HepG2 (cell line): ENCODE measurements around the gene NDE1. TPM values are rescaled to one million over a fixed set of nuclear protein-coding genes. Genes with fewer than 3 reads are reported as not detected.

ENCODE experiments used
- ATAC-seq: fragments of 200-7000 bp; cut with Tn5 transposase; 3 replicates; pipeline ENCODE4 v1.9.1; 2020; ENCODE audit warnings: mild to moderate bottlenecking, moderate library complexity
- BruUV-seq: library from RNA; stranded (reverse); fragments of 400-500 nt; replicated peaks from 2 replicates; lab custom pipeline; 2021; lab: Mats Ljungman, UMichigan
- CTCF ChIA-PET: fragments of 300-600 bp; formaldehyde crosslinking; extraction: SDS; loops from one replicate; lab custom pipeline; 2021; ENCODE audit warnings: low total read pairs, inconsistent platforms, low intra/inter-chr PET ratio; lab: Yijun Ruan, JAX
- POLR2A ChIA-PET: fragments of 350-600 bp; sonication (Branson Sonifier 250); formaldehyde crosslinking; loops from one replicate; lab custom pipeline; 2020; ENCODE audit warnings: antibody characterized with exemption, inconsistent platforms; lab: Yijun Ruan, JAX
- DNase-seq: peaks from one replicate; pipeline ENCODE4 v3.0.0-alpha.2; 2015; ENCODE audit warnings: low spot score
- FAIRE-seq: peaks from 3 replicates; lab custom pipeline; 2011; peaks lifted over from hg19 to GRCh38; lab: Jason Lieb, UNC
- H2AFZ ChIP-seq: one replicate; pipeline ENCODE4 v1.6.1; 2011; ENCODE audit warnings: low read length, inconsistent platforms
- H3K27ac ChIP-seq: fragments of 300-600 bp; 3 replicates; pipeline ENCODE4 v1.8.0; 2011; ENCODE audit warnings: mixed run types, mild to moderate bottlenecking, mixed read lengths, low read length, inconsistent platforms; ENCODE audit not compliant: insufficient read depth; ENCODE audit errors: extremely low read length
- H3K27me3 ChIP-seq, 2 experiments: fragments of 200-600 bp in 1 of 2; 2 replicates in 1 of 2; 3 replicates in 1 of 2; pipeline versions ENCODE4 v1.6.0 to v1.8.0; 2011; ENCODE audit warnings: low read length in 2 of 2, mild to moderate bottlenecking in 2 of 2, moderate library complexity in 2 of 2, inconsistent platforms in 1 of 2; ENCODE audit not compliant: insufficient read depth in 2 of 2, control insufficient read depth in 1 of 2
- H3K36me3 ChIP-seq, 2 experiments: fragments of 200-600 bp in 1 of 2; replicated peaks in 1 of 2; 2 replicates in 1 of 2; 3 replicates in 1 of 2; pipeline versions ENCODE4 v1.5.1 to v1.8.0; 2011; ENCODE audit warnings: low read length in 2 of 2, inconsistent platforms in 1 of 2; ENCODE audit not compliant: insufficient read depth in 2 of 2, control insufficient read depth in 1 of 2
- H3K4me1 ChIP-seq: 2 replicates; pipeline ENCODE4 v1.5.1; 2012; ENCODE audit warnings: low read length, inconsistent platforms; ENCODE audit not compliant: insufficient read depth
- H3K4me2 ChIP-seq: 2 replicates; pipeline ENCODE4 v1.6.0; 2011; ENCODE audit warnings: low read depth, low read length, inconsistent platforms
- H3K4me3 ChIP-seq, 3 experiments: fragments of 200-600 bp in 1 of 3; sonication (generic), shearing (Covaris generic) in 1 of 3; replicated peaks in 1 of 3; 2 replicates each; pipeline ENCODE4 v1.5.1; 2011 to 2016; ENCODE audit warnings: low read length in 3 of 3, inconsistent platforms in 2 of 3, low read depth in 2 of 3, mild to moderate bottlenecking in 2 of 3, control low read depth in 1 of 3, mixed read lengths in 1 of 3; ENCODE audit not compliant: insufficient read depth in 1 of 3
- H3K79me2 ChIP-seq: one replicate; pipeline ENCODE4 v1.6.1; 2011; ENCODE audit warnings: low read length, inconsistent platforms; ENCODE audit not compliant: insufficient read depth
- H3K9ac ChIP-seq: 2 replicates; pipeline ENCODE4 v1.6.0; 2011; ENCODE audit warnings: mild to moderate bottlenecking, low read depth, low read length, inconsistent platforms; ENCODE audit not compliant: insufficient read depth
- H3K9me3 ChIP-seq: 2 replicates; pipeline ENCODE4 v1.5.1; 2012; ENCODE audit warnings: mild to moderate bottlenecking, low read length
- H4K20me1 ChIP-seq: 2 replicates; pipeline ENCODE4 v1.6.0; 2011; ENCODE audit warnings: inconsistent platforms, mild to moderate bottlenecking, low read length, moderate library complexity; ENCODE audit not compliant: insufficient read depth
- CERS6 ChIP-seq: sonication (generic); formaldehyde crosslinking; IDR thresholded peaks from 2 replicates; pipeline ENCODE4 v1.5.0; 2020; ENCODE audit warnings: missing genetic modification reagents
- DMAP1 ChIP-seq: IDR thresholded peaks from 2 replicates; pipeline ENCODE4 v1.6.1; 2016
- ELF3 ChIP-seq: IDR thresholded peaks from 2 replicates; pipeline ENCODE4 v1.6.1; 2016; ENCODE audit warnings: missing genetic modification reagents, missing compliant biosample characterization
- FOXP4 ChIP-seq: sonication (generic); formaldehyde crosslinking; IDR thresholded peaks from 2 replicates; pipeline ENCODE4 v1.4.0; 2020; ENCODE audit warnings: missing genetic modification reagents
- NFKB2 ChIP-seq: sonication (generic); formaldehyde crosslinking; IDR thresholded peaks from 2 replicates; pipeline ENCODE4 v1.4.0; 2020; ENCODE audit warnings: missing genetic modification reagents, borderline replicate concordance
- NRL ChIP-seq: sonication (generic); formaldehyde crosslinking; IDR thresholded peaks from 2 replicates; pipeline ENCODE4 v1.5.0; 2020; ENCODE audit warnings: missing genetic modification reagents, mild to moderate bottlenecking, moderate library complexity, borderline replicate concordance
- SIX4 ChIP-seq: sonication (generic); formaldehyde crosslinking; IDR thresholded peaks from 2 replicates; pipeline ENCODE4 v1.4.0; 2020; ENCODE audit warnings: missing genetic modification reagents
- TRAFD1 ChIP-seq: sonication (generic); formaldehyde crosslinking; IDR thresholded peaks from 2 replicates; pipeline ENCODE4 v1.5.1; 2020; ENCODE audit warnings: missing genetic modification reagents, mild to moderate bottlenecking, borderline replicate concordance
- TSC22D2 ChIP-seq: sonication (generic); formaldehyde crosslinking; IDR thresholded peaks from 2 replicates; pipeline ENCODE4 v1.5.1; 2020; ENCODE audit warnings: missing genetic modification reagents, mild to moderate bottlenecking, borderline replicate concordance
- ZNF335 ChIP-seq: sonication (generic); formaldehyde crosslinking; IDR thresholded peaks from 2 replicates; pipeline ENCODE4 v1.4.0; 2020; ENCODE audit warnings: missing genetic modification reagents
- ZNF567 ChIP-seq: sonication (generic); formaldehyde crosslinking; IDR thresholded peaks from 2 replicates; pipeline ENCODE4 v1.8.1; 2023; ENCODE audit warnings: mild to moderate bottlenecking, missing genetic modification reagents, borderline replicate concordance
- ZNF749 ChIP-seq: sonication (generic); formaldehyde crosslinking; IDR thresholded peaks from 2 replicates; pipeline ENCODE4 v1.8.0; 2022; ENCODE audit warnings: mild to moderate bottlenecking, missing genetic modification reagents, moderate library complexity, borderline replicate concordance
- ZNF800 ChIP-seq: sonication (generic); formaldehyde crosslinking; IDR thresholded peaks from 2 replicates; pipeline ENCODE4 v1.4.0; 2020; ENCODE audit warnings: missing genetic modification reagents
- ZNF841 ChIP-seq: sonication (generic); formaldehyde crosslinking; IDR thresholded peaks from 2 replicates; pipeline ENCODE4 v1.8.1; 2023; ENCODE audit warnings: missing genetic modification reagents, borderline replicate concordance
- ZSCAN5A ChIP-seq: sonication (generic); formaldehyde crosslinking; IDR thresholded peaks from 2 replicates; pipeline ENCODE4 v1.8.0; 2022; ENCODE audit warnings: mild to moderate bottlenecking, missing genetic modification reagents, borderline replicate concordance
- WGBS: methylation state at CpG from one replicate; pipeline ENCODE4 v1.1.6; 2017; ENCODE audit warnings: low lambda C conversion rate; 5-methylcytosine and 5-hydroxymethylcytosine counted together
- in situ Hi-C: cut with HindIII; loops from 2 replicates; pipeline ENCODE4 v1.10.0; 2017; ENCODE audit warnings: low pct_unique_long_range_greater_than_20kb; ENCODE audit not compliant: extremely low pct_ligation_motif_present
- intact Hi-C: fragments of 100-400 bp; cut with micrococcal nuclease; formaldehyde crosslinking; loops from one replicate; pipeline ENCODE4 v1.10.0; 2022; ENCODE audit not compliant: unreplicated experiment
- polyA plus RNA-seq, 8 experiments: library from polyadenylated mRNA; depleted of rRNA in 3 of 8; stranded (reverse) in 7 of 8; unstranded in 1 of 8; fragments of >200 nt; fragmentation: Illumina TruSeq in 4 of 8; extraction: Trizol in 4 of 8; gene quantifications; 2 replicates each; pipeline versions ENCODE4 v1.2.1 to v1.2.3, GENCODE V29; 2011 to 2016; ENCODE audit warnings: low read depth in 4 of 8, missing spikeins in 1 of 8, mixed read lengths in 1 of 8; ENCODE audit not compliant: insufficient read depth in 1 of 8
- total RNA-seq, 5 experiments: library from RNA; depleted of rRNA; stranded (reverse); fragments of >200 nt; fragmentation: Illumina TruSeq; extraction: Trizol; gene quantifications; 2 replicates each; pipeline ENCODE4 v1.2.3, GENCODE V29; 2016; ENCODE audit warnings: low read depth in 1 of 5

Gene NDE1
- total and polyA plus RNA-seq, 2 of the 13 experiments (the other 11 are each of a cell fraction or from before 2014, with no cell fraction given): 40.9 to 72.5 TPM

- TF ChIP-seq NRL (CRISPR knock-in tag): no peak
These were observed 32.1 kb downstream of the NDE1 start (continued) for GRCh38 chr16:15682105-15682570.

- no peaks in the 10 kb centered on the region for H3K9me3 ChIP-seq
- H3K4me2 ChIP-seq: no peak overlapping the region
- ATAC-seq: no peak
- no peak overlapping the region for H3K27ac ChIP-seq
- intact Hi-C loops (no loop called here), in situ Hi-C loops (no loop called here)
- no peaks in the 10 kb centered on the region for H3K79me2 ChIP-seq
- H3K4me3 ChIP-seq: no peak overlapping the region
- H3K27me3 ChIP-seq: no peaks in the 10 kb centered on the region
- CTCF ChIA-PET: no interaction called here
- POLR2A ChIA-PET: no interaction called here
- H2AFZ ChIP-seq: no peak overlapping the region
- no peak for FAIRE-seq
- no peaks in the 10 kb centered on the region for H4K20me1 ChIP-seq
- H3K4me1 ChIP-seq: peaks cover 12% of the 10 kb centered on the region
- H3K9ac ChIP-seq: no peak overlapping the region
- DNase-seq: no peak
- no TSS peak for BruUV-seq
- peaks cover 53 to 82% of the 10 kb centered on the region in 2 experiments for H3K36me3 ChIP-seq
- WGBS: 100% methylated on average over 2 of the region's 2 CpGs
- TF ChIP-seq ZNF800 (CRISPR knock-in tag) (no peak), CERS6 (no peak), TSC22D2 (CRISPR knock-in tag) (no peak), ZSCAN5A (no peak), ELF3 (no peak), FOXP4 (CRISPR knock-in tag) (no peak), TRAFD1 (CRISPR knock-in tag) (no peak), ZNF841 (CRISPR knock-in tag) (no peak), ZNF335 (CRISPR knock-in tag) (no peak), SIX4 (CRISPR knock-in tag) (no peak), DMAP1 (no peak), ZNF567 (CRISPR knock-in tag) (no peak), NFKB2 (CRISPR knock-in tag) (no peak), ZNF749 (CRISPR knock-in tag) (no peak)
These were observed 36.2 kb downstream of the NDE1 start for GRCh38 chr16:15686287-15686686.
